B cell (primary cell): ENCODE results near the gene C1orf122. TPM values are rescaled to one million over a fixed set of nuclear protein-coding genes. Genes with fewer than 3 reads are reported as not detected.
A peak's percentile ranks its signal among the peaks of the same experiment; 100 is the strongest.

Source experiments
- ATAC-seq: fragments of 200-7000 bp; cut with Tn5 transposase; one replicate; pipeline ENCODE4 v1.10.0; 2021; ENCODE audit warnings: low read depth, mild to moderate bottlenecking, moderate number of reproducible peaks, moderate library complexity
- CTCF ChIA-PET: fragments of 350-600 bp; sonication (Branson Sonifier 250); formaldehyde crosslinking; loops from one replicate; lab custom pipeline; 2021; ENCODE audit warnings: antibody characterized with exemption, inconsistent platforms; lab: Charles Lee
- POLR2A ChIA-PET: fragments of 350-600 bp; sonication (Branson Sonifier 250); formaldehyde crosslinking; loops from one replicate; lab custom pipeline; 2021; ENCODE audit warnings: antibody characterized with exemption; lab: Charles Lee
- DNase-seq: peaks from one replicate; pipeline ENCODE4 v3.0.0; 2013
- H2AFZ ChIP-seq: 2 replicates; pipeline ENCODE4 v1.6.1; 2012; ENCODE audit warnings: mild to moderate bottlenecking, low read depth, low read length; ENCODE audit not compliant: insufficient read depth, poor library complexity, severe bottlenecking
- H3K27ac ChIP-seq, 2 donors: 1 replicate in 1 of 2; 2 replicates in 1 of 2; pipeline ENCODE4 v1.5.1; 2012 to 2013; ENCODE audit warnings: low read length in 2 of 2, mild to moderate bottlenecking in 2 of 2, moderate library complexity in 1 of 2
- H3K27me3 ChIP-seq, 4 experiments: fragments of 200-600 bp in 1 of 4; sonication (generic) in 1 of 4; replicated peaks in 1 of 4; 1 replicate in 2 of 4; 2 replicates in 2 of 4; pipeline versions ENCODE4 v1.6.1 to v1.7.0; 2013 to 2016; ENCODE audit warnings: low read length in 3 of 4, mild to moderate bottlenecking in 2 of 4, mixed read lengths in 1 of 4, moderate library complexity in 1 of 4; ENCODE audit not compliant: insufficient read depth in 4 of 4, control insufficient read depth in 3 of 4; ENCODE audit errors: control extremely low read depth in 1 of 4
- H3K36me3 ChIP-seq, 2 experiments: replicated peaks in 1 of 2; 1 replicate in 1 of 2; 2 replicates in 1 of 2; pipeline versions ENCODE4 v1.6.1 to v1.7.1; 2013; ENCODE audit warnings: low read length in 1 of 2; ENCODE audit not compliant: insufficient read depth in 2 of 2, control insufficient read depth in 1 of 2; ENCODE audit errors: control extremely low read depth in 1 of 2, extremely low read depth in 1 of 2
- H3K4me1 ChIP-seq, 2 donors: fragments of 200-600 bp in 1 of 2; sonication (generic) in 1 of 2; 1 replicate in 1 of 2; 2 replicates in 1 of 2; pipeline versions ENCODE4 v1.5.1 to v1.6.1; 2013 to 2017; ENCODE audit warnings: low read length in 2 of 2; ENCODE audit not compliant: control insufficient read depth in 2 of 2, insufficient read depth in 2 of 2
- H3K4me2 ChIP-seq: replicated peaks from 2 replicates; pipeline ENCODE3; 2012; ENCODE audit warnings: mild to moderate bottlenecking, low read depth, low read length; ENCODE audit not compliant: poor library complexity, severe bottlenecking
- H3K4me3 ChIP-seq, 5 experiments: fragments of 200-600 bp in 1 of 5; sonication (generic) in 1 of 5; 1 replicate in 3 of 5; 2 replicates in 2 of 5; pipeline versions ENCODE4 v1.5.1 to v1.7.0; 2011 to 2016; ENCODE audit warnings: low read length in 4 of 5, mild to moderate bottlenecking in 4 of 5, low read depth in 2 of 5, control low read depth in 1 of 5, moderate library complexity in 1 of 5; ENCODE audit not compliant: insufficient read depth in 1 of 5; ENCODE audit errors: control extremely low read depth in 1 of 5, extremely low read depth in 1 of 5
- H3K79me2 ChIP-seq: fragments of 200-600 bp; sonication (generic); one replicate; pipeline ENCODE4 v1.6.0; 2016; ENCODE audit warnings: low read length; ENCODE audit not compliant: control insufficient read depth, insufficient read depth
- H3K9ac ChIP-seq: fragments of 200-600 bp; sonication (generic); 2 replicates; pipeline ENCODE4 v1.6.1; 2017; ENCODE audit warnings: mild to moderate bottlenecking, low read length, moderate library complexity
- H3K9me3 ChIP-seq, 3 donors: one replicate each; pipeline versions ENCODE4 v1.6.1 to v1.7.1; 2013; ENCODE audit warnings: low read length in 2 of 3; ENCODE audit not compliant: control insufficient read depth in 2 of 3, insufficient read depth in 1 of 3; ENCODE audit errors: control extremely low read depth in 1 of 3
- H4K20me1 ChIP-seq: 2 replicates; pipeline ENCODE4 v1.6.0; 2012; ENCODE audit warnings: mild to moderate bottlenecking, low read length; ENCODE audit not compliant: insufficient read depth, control insufficient read depth, poor library complexity, severe bottlenecking
- H3K27ac Mint-ChIP-seq: one replicate; pipeline ENCODE4 v1.8.0; 2021; ENCODE audit warnings: mixed read lengths
- H3K27me3 Mint-ChIP-seq: one replicate; pipeline ENCODE4 v1.8.0; 2021; ENCODE audit warnings: mixed read lengths
- H3K4me1 Mint-ChIP-seq: one replicate; pipeline ENCODE4 v1.8.0; 2021; ENCODE audit warnings: mixed read lengths
- H3K4me3 Mint-ChIP-seq: one replicate; pipeline ENCODE4 v1.8.0; 2021; ENCODE audit warnings: mixed read lengths
- H3K9me3 Mint-ChIP-seq: one replicate; pipeline ENCODE4 v1.8.0; 2022; ENCODE audit warnings: mixed read lengths; ENCODE audit not compliant: insufficient read depth
- CTCF ChIP-seq: fragments of 200-600 bp; IDR thresholded peaks from one replicate; pipeline ENCODE4 v1.8.0; 2022; ENCODE audit warnings: antibody characterized with exemption, mild to moderate bottlenecking
- EZH2 ChIP-seq: IDR thresholded peaks from 2 replicates; pipeline ENCODE4 v1.6.1; 2012; ENCODE audit warnings: borderline replicate concordance, low read depth, mild to moderate bottlenecking, moderate library complexity, low read length; ENCODE audit not compliant: insufficient read depth, poor library complexity, severe bottlenecking
- WGBS: methylation state at CpG from one replicate; pipeline ENCODE4 v1.1.5; 2013; ENCODE audit warnings: missing lambda C conversion rate; ENCODE audit not compliant: insufficient coverage; 5-methylcytosine and 5-hydroxymethylcytosine counted together
- intact Hi-C: fragments of 100-400 bp; cut with micrococcal nuclease; formaldehyde crosslinking; loops from one replicate; pipeline ENCODE4 v1.10.0; 2022
- polyA plus RNA-seq: library from polyadenylated mRNA; depleted of rRNA; stranded (reverse); fragments of >200 nt; gene quantifications from 2 replicates; pipeline ENCODE4 v1.2.3, GENCODE V29; 2012
- total RNA-seq, 2 donors: library from RNA; stranded (reverse); fragments of 120-200 nt in 1 of 2; gene quantifications; 1 replicate in 1 of 2; 2 replicates in 1 of 2; pipeline versions ENCODE4 v1.2.3 to v1.2.4, GENCODE V29; 2013 to 2022

The C1orf122 gene
- total and polyA plus RNA-seq, 2 donors (not counting 1 experiment from before 2014, with no cell fraction given) = 15.7 to 16.9 TPM

- intact Hi-C loops = loop anchor here (2.0 to 5.0 kb wide), 2 partner anchors 16 to 102 kb away; partner anchors contain the start of gene CDCA8
- Histone ChIP-seq H3K9ac (peak overlapping the region; percentile 63), H3K4me1 (peaks cover 15 to 18% of the 10 kb centered on the region in 2 donors), H2AFZ (peak overlapping the region; percentile 84), H3K27me3 (peaks cover 0 to 17% (median 1%) of the 10 kb centered on the region in 4 experiments), H3K4me3 (peak overlapping the region in 4 of 5 experiments; percentile 36 to 66 (median 52)), H3K36me3 (peaks cover 0 to 8% of the 10 kb centered on the region in 2 experiments), H3K4me2 (peak overlapping the region; percentile 93), H3K79me2 (no peaks in the 10 kb centered on the region), H4K20me1 (peaks cover 11% of the 10 kb centered on the region), H3K27ac (no peak overlapping the region), H3K9me3 (no peaks in the 10 kb centered on the region)
- DNase-seq (no peak), ATAC-seq (peak; percentile 40)
- TF ChIP-seq EZH2 (no peak), CTCF (no peak)
- Mint-ChIP-seq H3K27ac (no peak overlapping the region), H3K9me3 (no peaks in the 10 kb centered on the region), H3K27me3 (peaks cover 12% of the 10 kb centered on the region), H3K4me3 (peak overlapping the region; percentile 85), H3K4me1 (peaks cover 18% of the 10 kb centered on the region)
- 12% methylated on average over 56 of the region's 59 CpGs for WGBS
- ChIA-PET CTCF (no interaction called here), POLR2A (interaction anchor here (1.2 kb wide), 1 partner anchor 106 kb away, joined by 3 read pairs; no protein-coding TSS in a partner anchor)
Observed at GRCh38 chr1:37794372-37795339, 12.9 kb upstream of the C1orf122 start.
